ENCODE results near the gene COL13A1. TPM values are rescaled to one million over a fixed set of nuclear protein-coding genes. Genes with fewer than 3 reads are reported as not detected.

COL13A1 gene
- total RNA-seq, 3 donors from 2014 or later (not counting 1 experiment from before 2014, with no cell fraction given), result 5.2 to 22.0 (median 10.3) TPM

GRCh38 chr10:69941730-69942129, 140.0 kb downstream of the COL13A1 start:
- WGBS (ENCODE audit: insufficient coverage), result 93% methylated on average over 11 of the region's 11 CpGs
- no peak overlapping the region for H3K27ac ChIP-seq (ENCODE audit: low read length)
- H3K27me3 Mint-ChIP-seq (ENCODE audit: low read depth in 2 of 2), result no peaks in the 10 kb centered on the region
- no peak overlapping the region for H3K4me3 Mint-ChIP-seq
- DNase-seq (no peak), ATAC-seq (no peak)
- no peaks in the 10 kb centered on the region for H3K36me3 Mint-ChIP-seq
- H3K36me3 ChIP-seq (ENCODE audit: control insufficient read depth, insufficient read depth, low read length), result no peaks in the 10 kb centered on the region
- no peaks in the 10 kb centered on the region for H3K9me3 ChIP-seq (ENCODE audit: control insufficient read depth, insufficient read depth, low read length)
- TF ChIP-seq CTCF (IDR thresholded peaks at IDR 0.05), result no peak
- no peak overlapping the region for H3K4me3 ChIP-seq (ENCODE audit: low read length)
- intact Hi-C loops (cut with micrococcal nuclease), result no loop called here
- H3K27ac Mint-ChIP-seq, result no peak overlapping the region
- H3K4me1 Mint-ChIP-seq, result no peaks in the 10 kb centered on the region
- H3K9me3 Mint-ChIP-seq, result no peaks in the 10 kb centered on the region
- H3K4me1 ChIP-seq (ENCODE audit: control insufficient read depth, insufficient read depth, low read length), result no peaks in the 10 kb centered on the region
- H3K27me3 ChIP-seq (ENCODE audit: control insufficient read depth, insufficient read depth, low read length), result no peaks in the 10 kb centered on the region

DNA sequence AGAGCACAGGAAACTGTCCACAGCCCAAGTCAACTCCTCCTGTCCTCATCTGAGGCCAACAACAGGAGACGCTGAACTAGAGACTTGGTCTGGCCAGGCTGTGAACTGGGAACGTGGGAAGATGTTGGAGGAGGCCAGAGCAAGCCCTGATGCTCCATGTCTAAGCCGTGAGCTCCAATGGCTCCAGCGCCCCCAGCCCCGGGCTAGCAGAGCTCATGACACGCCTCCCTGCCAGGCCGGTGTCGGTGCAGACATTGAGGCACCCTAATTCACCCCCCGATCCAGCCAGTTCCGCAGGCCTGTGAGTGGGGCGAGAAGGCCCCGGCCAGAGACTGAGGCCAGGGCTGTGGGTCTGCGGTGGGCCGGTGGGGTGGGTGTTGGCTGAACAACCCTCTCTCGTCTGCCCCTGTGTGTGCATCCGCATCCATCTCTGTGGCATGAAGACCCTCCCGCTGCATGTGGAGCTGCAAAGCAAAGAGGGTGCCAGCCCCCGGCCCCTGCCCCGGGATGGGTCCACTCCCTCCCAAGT, 141.7 kb downstream of the COL13A1 start:
- Mint-ChIP-seq H3K36me3 (no peaks in the 10 kb centered on the region), H3K4me3 (no peak overlapping the region), H3K27me3 (ENCODE audit: low read depth in 2 of 2) (no peaks in the 10 kb centered on the region), H3K9me3 (no peaks in the 10 kb centered on the region), H3K27ac (no peak overlapping the region), H3K4me1 (no peaks in the 10 kb centered on the region)
- ATAC-seq, result no peak
- Histone ChIP-seq H3K9me3 (ENCODE audit: control insufficient read depth, insufficient read depth, low read length) (no peaks in the 10 kb centered on the region), H3K4me3 (ENCODE audit: low read length) (no peak overlapping the region), H3K27me3 (ENCODE audit: control insufficient read depth, insufficient read depth, low read length) (no peaks in the 10 kb centered on the region), H3K27ac (ENCODE audit: low read length) (no peak overlapping the region), H3K4me1 (ENCODE audit: control insufficient read depth, insufficient read depth, low read length) (no peaks in the 10 kb centered on the region), H3K36me3 (ENCODE audit: control insufficient read depth, insufficient read depth, low read length) (no peaks in the 10 kb centered on the region)
- 92% methylated on average over 19 of the region's 19 CpGs for WGBS (ENCODE audit: insufficient coverage)
- intact Hi-C loops (cut with micrococcal nuclease), result no loop called here
- TF ChIP-seq CTCF (IDR thresholded peaks at IDR 0.05), result no peak
- no peak for DNase-seq

DNA sequence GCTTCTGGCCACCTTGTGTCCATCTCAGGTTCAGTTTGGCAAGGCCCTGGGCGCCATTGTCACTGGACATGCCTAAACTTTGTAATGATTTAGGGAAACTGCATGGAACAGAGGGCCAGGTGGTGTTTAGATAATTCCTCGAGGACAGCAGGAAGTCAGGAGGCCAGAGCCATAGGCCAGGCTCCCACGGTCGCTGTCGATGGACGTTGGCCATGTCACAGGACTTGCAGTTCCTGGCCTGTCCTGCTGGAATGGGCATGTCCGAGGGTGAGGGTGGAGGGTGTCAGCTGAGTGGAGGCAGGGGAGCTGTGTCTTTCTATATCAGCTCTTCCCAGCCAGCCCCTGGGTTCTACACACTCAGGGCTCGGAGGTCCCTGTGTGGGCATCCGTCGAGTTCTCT, 143.1 kb downstream of the COL13A1 start:
- 85% methylated on average over 10 of the region's 10 CpGs for WGBS (ENCODE audit: insufficient coverage)
- Mint-ChIP-seq H3K27me3 (ENCODE audit: low read depth in 2 of 2) (no peaks in the 10 kb centered on the region), H3K9me3 (no peaks in the 10 kb centered on the region)

More for the DNA sequence above, 143.1 kb downstream of the COL13A1 start:
- H3K27ac ChIP-seq (ENCODE audit: low read length), result no peak overlapping the region
- H3K4me1 ChIP-seq (ENCODE audit: control insufficient read depth, insufficient read depth, low read length), result no peaks in the 10 kb centered on the region
- no peak overlapping the region for H3K4me3 ChIP-seq (ENCODE audit: low read length)
- no peaks in the 10 kb centered on the region for H3K4me1 Mint-ChIP-seq
- H3K9me3 ChIP-seq (ENCODE audit: control insufficient read depth, insufficient read depth, low read length), result no peaks in the 10 kb centered on the region
- ATAC-seq, result no peak
- TF ChIP-seq CTCF (IDR thresholded peaks at IDR 0.05), result no peak
- H3K36me3 Mint-ChIP-seq, result no peaks in the 10 kb centered on the region
- H3K27me3 ChIP-seq (ENCODE audit: control insufficient read depth, insufficient read depth, low read length), result no peaks in the 10 kb centered on the region
- H3K36me3 ChIP-seq (ENCODE audit: control insufficient read depth, insufficient read depth, low read length), result no peaks in the 10 kb centered on the region
- no peak overlapping the region for H3K27ac Mint-ChIP-seq
- H3K4me3 Mint-ChIP-seq, result no peak overlapping the region
- intact Hi-C loops (cut with micrococcal nuclease), result no loop called here
- DNase-seq, result no peak

Data from natural killer cell (primary cell).